SU-DHL-6 (cell line): ENCODE results near the gene NSUN4.
"Not testable (repeated sequence)": the region's sequence is repeated elsewhere in the genome, so short reads cannot be mapped to it uniquely, and the experiment has no call there.

Experiments
- EZH2phosphoT487 ChIP-seq: fragments of 200-600 bp; sonication (generic), shearing (Covaris generic); conservative IDR thresholded peaks from 2 replicates; pipeline ENCODE4 v1.6.1; 2018; ENCODE audit warnings: mild to moderate bottlenecking, antibody characterized with exemption, low read length, moderate library complexity, mixed read lengths
- TF ChIP-seq, protein P1 (sequence below): fragments of 200-600 bp; sonication (generic); IDR thresholded peaks from one replicate; pipeline ENCODE4 v1.5.1; 2017; ENCODE audit warnings: antibody characterized with exemption, mild to moderate bottlenecking, low read length, moderate library complexity; ENCODE audit not compliant: insufficient read depth, poor library complexity, severe bottlenecking

- TF ChIP-seq, protein P1, sequence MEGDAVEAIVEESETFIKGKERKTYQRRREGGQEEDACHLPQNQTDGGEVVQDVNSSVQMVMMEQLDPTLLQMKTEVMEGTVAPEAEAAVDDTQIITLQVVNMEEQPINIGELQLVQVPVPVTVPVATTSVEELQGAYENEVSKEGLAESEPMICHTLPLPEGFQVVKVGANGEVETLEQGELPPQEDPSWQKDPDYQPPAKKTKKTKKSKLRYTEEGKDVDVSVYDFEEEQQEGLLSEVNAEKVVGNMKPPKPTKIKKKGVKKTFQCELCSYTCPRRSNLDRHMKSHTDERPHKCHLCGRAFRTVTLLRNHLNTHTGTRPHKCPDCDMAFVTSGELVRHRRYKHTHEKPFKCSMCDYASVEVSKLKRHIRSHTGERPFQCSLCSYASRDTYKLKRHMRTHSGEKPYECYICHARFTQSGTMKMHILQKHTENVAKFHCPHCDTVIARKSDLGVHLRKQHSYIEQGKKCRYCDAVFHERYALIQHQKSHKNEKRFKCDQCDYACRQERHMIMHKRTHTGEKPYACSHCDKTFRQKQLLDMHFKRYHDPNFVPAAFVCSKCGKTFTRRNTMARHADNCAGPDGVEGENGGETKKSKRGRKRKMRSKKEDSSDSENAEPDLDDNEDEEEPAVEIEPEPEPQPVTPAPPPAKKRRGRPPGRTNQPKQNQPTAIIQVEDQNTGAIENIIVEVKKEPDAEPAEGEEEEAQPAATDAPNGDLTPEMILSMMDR: not testable (repeated sequence)
- not testable (repeated sequence) for TF ChIP-seq EZH2phosphoT487
These were observed 15.3 kb downstream of the NSUN4 start for GRCh38 chr1:46355920-46356319.
